ENCODE measurements around the gene TM2D1.
"Not testable (repeated sequence)": the region's sequence is repeated elsewhere in the genome, so short reads cannot be mapped to it uniquely, and the experiment has no call there.

TM2D1 gene

GRCh38 chr1:61718996-61719663 lies 5.8 kb downstream of the TM2D1 start:
- not testable (repeated sequence) for DNase-seq (ENCODE audit: extremely low read depth in 1 of 2, low read depth in 1 of 2)

GRCh38 chr1:61711969-61712368 lies 13.0 kb downstream of the TM2D1 start:
- DNase-seq (ENCODE audit: extremely low read depth in 1 of 2, low read depth in 1 of 2): no peak

GRCh38 chr1:61711257-61711656 lies 13.7 kb downstream of the TM2D1 start:
- not testable (repeated sequence) for DNase-seq (ENCODE audit: extremely low read depth in 1 of 2, low read depth in 1 of 2)

GRCh38 chr1:61709908-61710289 lies 15.0 kb downstream of the TM2D1 start:
- no peak for DNase-seq (ENCODE audit: extremely low read depth in 1 of 2, low read depth in 1 of 2)

- no peak for DNase-seq (ENCODE audit: extremely low read depth in 1 of 2, low read depth in 1 of 2)
Measured at GRCh38 chr1:61708953-61709907, 15.7 kb downstream of the TM2D1 start.

GRCh38 chr1:61699911-61700851 lies 24.8 kb downstream of the TM2D1 start:
- DNase-seq (ENCODE audit: extremely low read depth in 1 of 2, low read depth in 1 of 2): no peak

- DNase-seq (ENCODE audit: extremely low read depth in 1 of 2, low read depth in 1 of 2): no peak
Measured at GRCh38 chr1:61692155-61692800, 32.7 kb downstream of the TM2D1 start.

GRCh38 chr1:61687901-61688300 lies 37.0 kb downstream of the TM2D1 start:
- DNase-seq (ENCODE audit: extremely low read depth in 1 of 2, low read depth in 1 of 2): no peak

GRCh38 chr1:61682891-61683290 lies 42.0 kb downstream of the TM2D1 start:
- no peak for DNase-seq (ENCODE audit: extremely low read depth in 1 of 2, low read depth in 1 of 2)

GRCh38 chr1:61680500-61680899 lies 44.4 kb downstream of the TM2D1 start:
- DNase-seq (ENCODE audit: extremely low read depth in 1 of 2, low read depth in 1 of 2): no peak

- not testable (repeated sequence) for DNase-seq (ENCODE audit: extremely low read depth in 1 of 2, low read depth in 1 of 2)
Measured at GRCh38 chr1:61676881-61677280, 48.1 kb downstream of the TM2D1 start.

GRCh38 chr1:61674221-61674620 lies 50.7 kb downstream of the TM2D1 start:
- no peak for DNase-seq (ENCODE audit: extremely low read depth in 1 of 2, low read depth in 1 of 2)

GRCh38 chr1:61672376-61672775 lies 52.6 kb downstream of the TM2D1 start:
- DNase-seq (ENCODE audit: extremely low read depth in 1 of 2, low read depth in 1 of 2): no peak

- DNase-seq (ENCODE audit: extremely low read depth in 1 of 2, low read depth in 1 of 2): no peak
Measured at GRCh38 chr1:61670445-61670844, 54.5 kb downstream of the TM2D1 start.

GRCh38 chr1:61670016-61670415 lies 54.9 kb downstream of the TM2D1 start:
- no peak for DNase-seq (ENCODE audit: extremely low read depth in 1 of 2, low read depth in 1 of 2)

- DNase-seq (ENCODE audit: extremely low read depth in 1 of 2, low read depth in 1 of 2): no peak
Measured at GRCh38 chr1:61659061-61659460, 65.9 kb downstream of the TM2D1 start.

- no peak for DNase-seq (ENCODE audit: extremely low read depth in 1 of 2, low read depth in 1 of 2)
Measured at GRCh38 chr1:61655453-61655852, 69.5 kb downstream of the TM2D1 start.

GRCh38 chr1:61654067-61654466 lies 70.9 kb downstream of the TM2D1 start:
- no peak for DNase-seq (ENCODE audit: extremely low read depth in 1 of 2, low read depth in 1 of 2)

- no peak for DNase-seq (ENCODE audit: extremely low read depth in 1 of 2, low read depth in 1 of 2)
Measured at GRCh38 chr1:61648983-61649742, 75.8 kb downstream of the TM2D1 start.

GRCh38 chr1:61647142-61647541 lies 77.8 kb downstream of the TM2D1 start:
- no peak for DNase-seq (ENCODE audit: extremely low read depth in 1 of 2, low read depth in 1 of 2)
